NCI-H146 treated with DMSO at 0.1 percent for 48 hours (cell line): ENCODE data around the gene TUBB.

ENCODE experiments used
- DNase-seq: peaks from one replicate; lab custom pipeline; 2025; ENCODE audit not compliant: unreplicated experiment; lab: John Stamatoyannopoulos, UW

Gene TUBB

DNA sequence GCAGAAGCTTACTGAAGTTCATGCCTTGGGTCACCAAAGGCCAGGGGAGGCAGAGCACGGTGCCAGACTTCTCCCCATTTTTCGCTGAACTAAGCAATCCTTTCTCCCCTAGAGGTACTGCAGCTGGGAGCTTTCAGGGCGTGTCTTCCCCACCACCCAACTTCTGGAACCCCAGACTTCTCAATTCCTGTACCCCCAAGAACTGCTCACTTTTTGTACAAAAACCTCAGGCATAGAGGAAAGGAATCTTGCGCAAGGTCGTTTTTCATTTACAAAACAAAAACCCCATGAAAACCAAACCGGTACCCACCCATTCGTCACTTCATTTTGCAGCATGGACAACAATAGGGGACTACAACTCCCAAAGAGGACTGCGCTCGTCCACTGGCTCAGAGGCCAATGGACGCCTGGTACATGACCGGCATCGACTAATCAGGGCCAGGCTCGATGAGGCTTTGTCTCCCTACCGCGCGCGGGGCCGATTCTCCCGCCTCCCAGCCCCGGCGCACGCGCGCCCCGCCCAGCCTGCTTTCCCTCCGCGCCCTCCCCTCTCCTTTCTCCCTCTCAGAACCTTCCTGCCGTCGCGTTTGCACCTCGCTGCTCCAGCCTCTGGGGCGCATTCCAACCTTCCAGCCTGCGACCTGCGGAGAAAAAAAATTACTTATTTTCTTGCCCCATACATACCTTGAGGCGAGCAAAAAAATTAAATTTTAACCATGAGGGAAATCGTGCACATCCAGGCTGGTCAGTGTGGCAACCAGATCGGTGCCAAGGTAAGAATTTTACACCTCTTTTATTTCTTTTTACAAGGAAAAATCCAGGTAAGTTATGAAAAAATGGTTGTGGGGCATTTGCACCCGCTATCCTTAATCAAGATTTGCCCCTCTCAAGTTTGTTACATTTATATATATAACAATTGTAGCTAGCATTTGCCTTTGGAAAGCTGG is at the start of gene TUBB:
TUBB (plus strand) TSS at position 562 of the 947 bp plus-strand sequence; CDS start at position 717, 155 bp downstream.
- DNase-seq, result peak; percentile 94

DNA sequence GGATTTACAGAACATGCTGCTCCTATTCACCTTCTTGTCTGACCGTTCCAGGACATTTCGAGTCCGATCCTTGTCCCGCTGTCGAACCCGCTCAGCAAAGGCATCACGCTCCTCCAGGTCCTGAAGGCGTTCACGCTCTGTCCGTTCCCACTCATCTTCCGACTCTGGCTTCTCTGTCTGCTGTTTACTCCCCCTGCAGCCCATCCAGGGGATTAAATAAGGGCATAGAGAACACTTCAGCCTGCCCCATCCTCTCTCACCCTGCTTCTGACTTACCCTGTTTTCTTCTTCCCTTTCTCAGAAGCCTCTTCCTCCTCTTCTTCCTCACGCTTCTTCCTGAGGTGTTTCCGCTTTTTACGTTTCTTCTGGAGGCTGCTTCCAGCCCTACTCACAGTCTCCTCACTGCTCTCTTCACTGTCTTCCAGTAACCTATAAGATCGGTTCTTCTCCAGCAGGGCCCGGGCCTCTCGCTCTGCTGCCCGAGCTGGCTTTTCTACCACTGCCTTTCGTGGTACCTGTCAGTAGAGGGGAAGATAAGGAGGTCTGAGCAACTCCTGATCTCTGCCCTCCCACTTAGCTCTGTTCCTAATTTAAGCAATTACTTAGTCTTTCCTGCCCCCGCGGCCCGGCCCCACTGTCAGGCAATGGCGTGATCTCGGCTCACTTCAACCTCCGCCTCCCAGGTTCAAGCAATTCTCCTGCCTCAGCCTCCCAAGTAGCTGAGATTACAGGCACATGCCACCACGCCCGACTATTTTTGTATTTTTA is 49.2 kb upstream of the TUBB start:
- DNase-seq, result no peak

DNA sequence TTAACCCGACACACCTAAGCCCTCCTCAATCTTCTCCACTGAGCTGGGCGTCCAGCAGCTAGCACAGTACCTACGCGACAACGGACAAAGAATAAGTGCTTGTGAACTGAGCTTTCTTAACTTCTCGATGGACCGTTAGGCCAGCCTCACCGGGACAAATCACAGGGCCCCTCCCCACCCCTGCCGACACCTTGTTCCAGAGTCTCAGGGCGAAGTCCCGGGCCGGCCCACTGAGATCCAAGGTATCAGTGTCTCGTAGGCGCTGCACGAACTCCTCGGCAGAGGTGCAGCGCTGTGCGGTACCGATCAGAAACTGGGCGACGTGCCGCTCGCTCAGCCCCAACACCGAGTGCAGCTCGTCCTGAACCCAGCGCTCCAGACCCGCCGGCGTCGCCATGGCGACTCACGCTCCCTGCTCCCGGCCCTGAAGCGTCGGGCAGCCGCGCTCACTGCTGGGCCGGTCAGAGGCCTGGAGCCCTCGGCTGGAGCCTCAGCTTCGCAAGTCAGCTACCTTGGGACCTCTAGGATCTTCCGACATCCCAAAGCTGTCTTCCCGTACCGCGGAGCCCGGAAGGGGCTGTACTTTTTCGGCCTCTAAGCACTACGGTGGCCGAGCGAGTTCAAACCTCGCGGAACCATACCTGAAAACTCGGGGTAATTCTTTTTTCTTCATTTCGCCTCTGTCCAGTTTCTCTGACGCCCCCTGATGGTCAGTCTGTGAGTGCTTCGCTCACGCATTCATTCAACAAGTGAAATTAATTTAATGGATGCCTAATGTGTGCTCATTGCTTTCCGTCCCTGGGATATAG is 47.5 kb upstream of the TUBB start, which contains the start of gene DHX16:
DHX16 (minus strand) TSS at position 562 of the 809 bp plus-strand sequence; CDS start at position 397, 165 bp downstream.
- DNase-seq, result peak; percentile 94

DNA sequence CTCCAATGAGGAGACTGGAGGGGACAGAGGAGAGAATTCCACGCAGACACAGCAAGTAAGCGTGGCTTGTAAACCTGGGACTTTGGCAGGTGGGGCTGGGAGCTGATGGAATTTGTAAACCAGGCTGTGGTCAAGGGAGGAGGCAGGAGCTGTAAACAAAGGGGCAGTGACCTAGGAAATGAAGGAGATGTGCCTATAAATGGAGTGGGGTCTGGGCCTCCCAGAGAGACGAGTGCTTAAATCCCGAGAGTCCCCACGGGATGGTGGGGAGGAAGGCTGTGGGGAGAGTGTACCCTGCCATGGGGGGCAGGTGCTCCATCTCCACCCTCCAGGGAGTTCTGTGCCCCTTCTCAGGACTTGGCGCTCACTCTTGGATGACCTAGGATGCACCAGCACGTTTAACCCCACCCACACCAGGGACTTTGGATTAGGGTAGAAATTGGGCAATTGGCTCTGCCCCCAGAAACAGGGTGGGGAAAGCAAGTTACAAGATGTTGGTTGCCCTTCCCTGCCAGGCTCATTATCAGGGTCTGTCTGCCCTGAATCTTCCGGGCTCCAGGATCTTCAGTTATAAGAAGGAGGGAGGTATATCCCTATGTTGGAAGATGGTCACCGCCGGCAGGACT is 43.4 kb upstream of the TUBB start:
- DNase-seq, result no peak

DNA sequence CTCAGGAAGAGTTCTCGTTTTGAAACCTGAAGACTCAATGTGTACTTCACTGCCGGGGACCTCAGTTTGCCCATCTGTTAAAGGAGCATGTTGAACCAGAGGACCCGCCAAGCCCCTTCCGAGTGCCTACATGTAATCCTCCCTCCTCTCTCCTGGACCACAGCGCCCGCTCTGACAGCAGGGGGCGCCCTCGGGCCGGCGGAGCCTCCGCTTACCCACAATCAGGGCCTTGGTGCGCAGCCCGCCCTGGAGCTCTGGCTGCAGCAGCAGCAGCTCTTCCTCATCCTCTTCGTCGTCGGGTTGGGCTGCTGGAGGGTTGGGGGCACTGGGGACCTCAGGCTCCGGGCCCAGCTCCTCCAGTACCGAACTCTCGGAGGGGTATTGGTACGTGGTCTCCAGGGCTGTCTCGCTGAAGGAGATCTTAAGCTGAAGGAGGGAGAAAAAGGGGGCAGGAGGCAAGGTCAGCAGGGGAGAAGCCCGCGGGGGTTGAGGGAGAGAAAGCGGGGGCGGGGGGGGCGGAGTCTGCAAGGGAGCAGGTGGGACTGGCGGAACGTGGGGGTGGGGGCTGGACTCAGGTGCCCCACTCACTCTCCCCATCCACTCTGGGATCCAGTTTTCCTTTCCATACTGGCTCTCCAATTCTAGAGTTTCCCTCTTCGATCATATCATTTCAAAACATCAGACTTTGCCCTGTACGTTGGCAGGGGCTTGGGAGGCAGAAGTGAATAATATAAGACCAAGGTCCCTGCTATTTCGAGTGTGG is 41.0 kb upstream of the TUBB start:
- DNase-seq, result peak; percentile 40

DNA sequence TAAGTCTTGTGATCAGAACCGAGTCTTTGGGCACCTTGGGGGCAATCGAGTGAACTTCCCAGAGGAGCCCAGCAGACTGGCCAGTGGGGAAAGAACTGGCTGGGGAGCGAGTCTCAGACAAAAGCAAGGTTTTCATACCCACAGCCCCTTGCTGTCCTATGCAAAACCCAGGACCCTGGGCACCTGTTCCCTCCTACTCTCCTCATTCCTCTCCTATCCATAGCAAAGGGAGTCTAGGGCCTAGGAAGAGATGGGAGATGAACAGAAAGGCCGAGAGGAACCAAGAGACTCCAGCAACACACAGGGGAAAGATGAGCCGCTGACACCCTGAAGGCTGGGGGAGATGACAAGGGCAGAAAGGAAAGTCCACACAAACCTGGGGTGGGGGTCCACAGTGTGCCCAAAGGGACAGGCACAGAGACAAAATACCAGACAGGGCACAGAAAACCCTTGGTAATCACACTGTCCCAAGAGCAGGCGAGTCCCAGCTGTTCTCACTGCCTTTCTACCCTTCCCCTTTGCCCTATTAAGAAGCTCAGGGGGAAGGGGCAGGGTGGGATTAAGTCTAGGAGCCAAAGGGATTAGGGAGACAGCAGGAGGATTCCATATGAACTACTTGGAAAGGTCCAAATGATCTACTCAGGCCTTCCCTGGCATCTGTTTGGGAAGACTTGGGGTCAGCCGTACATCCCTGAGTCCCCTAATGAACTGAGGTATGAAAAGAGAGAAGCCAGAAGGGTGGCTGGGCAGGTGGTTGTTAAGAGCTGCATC is 40.2 kb upstream of the TUBB start:
- DNase-seq, result no peak

DNA sequence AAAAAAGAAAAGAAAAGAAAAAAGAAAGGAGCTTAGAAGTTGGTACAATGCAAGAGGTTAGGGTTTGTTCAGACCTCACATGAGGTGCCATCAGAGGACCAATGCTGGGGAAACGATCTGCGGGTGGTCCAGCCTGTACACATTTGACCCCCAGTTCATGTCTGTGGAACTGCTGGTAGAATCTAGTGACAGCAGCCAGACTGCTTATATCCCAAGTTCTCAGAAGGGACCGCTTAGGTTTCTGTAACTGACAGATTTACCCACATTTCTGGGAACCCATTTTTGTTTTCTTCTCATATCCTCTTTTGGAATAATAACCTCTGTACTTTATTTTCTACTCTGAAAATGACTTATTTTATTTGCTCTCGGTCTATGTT is 38.4 kb upstream of the TUBB start:
- DNase-seq, result no peak

DNA sequence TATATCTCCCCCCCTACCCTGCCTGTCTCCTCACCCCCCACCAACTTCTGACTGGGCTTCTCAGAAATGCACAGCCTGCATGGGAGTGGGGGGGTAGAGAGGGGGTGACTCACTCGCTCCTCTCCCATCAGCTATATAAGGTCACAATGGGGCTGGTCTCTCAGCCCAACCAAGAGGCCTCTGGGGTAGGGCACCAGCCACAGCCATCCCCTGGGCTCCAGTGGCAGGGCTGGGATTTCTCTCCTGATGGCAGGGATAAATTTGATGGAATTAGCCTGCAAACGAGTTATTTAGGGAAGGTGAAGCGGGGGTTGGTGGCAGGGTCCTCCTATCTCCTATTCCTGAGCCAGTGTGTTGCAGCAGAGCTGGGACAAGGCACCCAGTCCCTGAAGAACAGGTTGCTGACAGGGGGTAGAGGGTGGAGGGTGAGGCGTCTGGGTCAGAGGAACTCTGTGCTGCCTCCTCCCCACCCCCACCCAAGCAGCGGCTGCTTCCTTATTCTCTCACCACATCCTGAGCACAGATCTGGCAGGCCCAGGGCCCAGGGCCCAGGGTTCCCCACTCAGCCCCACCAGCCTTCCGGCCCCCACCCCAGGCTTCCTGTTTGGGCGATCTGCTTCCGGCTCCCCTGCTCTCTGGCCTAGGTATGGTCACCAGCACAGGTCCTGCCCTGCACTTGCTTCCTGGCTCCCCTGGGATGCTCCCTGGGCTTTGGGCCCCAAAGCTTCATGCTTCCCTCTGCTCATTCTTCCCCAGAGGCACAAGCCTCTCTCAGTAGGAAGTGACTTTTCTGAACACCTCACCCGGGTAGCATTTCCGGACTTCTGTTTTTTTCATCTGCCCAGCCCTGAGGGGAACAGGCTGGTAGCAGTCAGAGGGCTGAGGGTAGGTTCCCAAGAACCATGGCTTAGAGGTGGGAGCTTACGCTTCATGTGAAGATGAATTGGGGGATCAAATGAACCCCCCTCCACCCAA is 37.7 kb upstream of the TUBB start:
- no peak for DNase-seq

DNA sequence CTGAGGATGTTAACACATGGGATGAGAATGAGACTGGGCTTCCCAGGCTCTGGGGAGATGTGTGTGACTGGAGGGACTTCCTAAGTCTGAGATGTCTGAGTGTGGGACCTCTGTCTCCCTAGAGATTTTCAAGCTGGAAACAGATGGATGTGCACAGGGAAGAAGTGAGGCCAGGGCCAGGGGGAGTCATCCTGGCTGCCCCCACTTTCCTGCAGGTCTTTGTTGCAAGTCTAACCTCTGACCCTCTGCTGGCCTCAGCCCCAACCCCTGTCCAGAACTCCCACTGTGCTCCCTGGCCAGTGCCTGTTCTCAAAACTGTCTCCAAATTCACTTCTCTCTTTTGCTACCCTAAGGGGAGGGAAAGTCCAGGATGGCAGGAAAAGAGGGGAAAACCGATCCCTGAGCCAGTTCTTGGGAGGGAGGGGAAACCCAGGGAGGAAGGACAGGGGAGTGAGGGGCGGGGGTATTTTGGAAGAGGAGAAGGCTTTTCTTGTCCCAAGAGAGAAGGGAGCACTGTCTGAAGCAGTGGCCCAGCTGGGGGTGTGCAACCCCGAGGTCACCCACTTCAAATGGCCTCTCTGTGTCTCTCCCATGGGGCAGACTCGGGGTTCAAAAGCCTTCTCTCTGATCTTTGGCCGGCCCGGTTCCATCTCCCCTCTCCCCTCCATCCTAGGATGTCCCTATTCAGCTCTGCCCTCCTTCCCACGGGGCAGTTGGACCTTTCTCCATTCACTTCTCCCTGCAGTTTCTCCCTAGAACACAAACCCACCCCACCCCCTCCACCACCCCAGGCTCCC is 36.8 kb upstream of the TUBB start:
- DNase-seq, result no peak

DNA sequence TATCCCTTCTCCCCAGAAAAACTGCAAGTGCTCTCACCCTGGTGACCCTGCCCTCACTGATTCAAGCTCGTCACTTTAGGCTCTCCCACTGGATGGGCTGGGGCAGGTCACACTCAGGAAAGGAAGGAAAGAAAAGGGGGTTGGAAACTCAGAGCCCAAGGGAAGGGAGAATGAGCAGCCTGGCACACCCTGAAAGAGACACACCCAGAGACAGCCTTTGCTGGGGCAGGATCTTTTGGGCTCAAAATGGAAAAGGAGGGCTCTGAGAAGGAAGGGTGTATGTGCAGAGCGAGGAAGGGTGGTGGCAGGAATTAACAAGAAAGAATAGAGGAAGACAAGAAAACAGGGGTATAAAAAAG is 36.2 kb upstream of the TUBB start:
- DNase-seq, result no peak

DNA sequence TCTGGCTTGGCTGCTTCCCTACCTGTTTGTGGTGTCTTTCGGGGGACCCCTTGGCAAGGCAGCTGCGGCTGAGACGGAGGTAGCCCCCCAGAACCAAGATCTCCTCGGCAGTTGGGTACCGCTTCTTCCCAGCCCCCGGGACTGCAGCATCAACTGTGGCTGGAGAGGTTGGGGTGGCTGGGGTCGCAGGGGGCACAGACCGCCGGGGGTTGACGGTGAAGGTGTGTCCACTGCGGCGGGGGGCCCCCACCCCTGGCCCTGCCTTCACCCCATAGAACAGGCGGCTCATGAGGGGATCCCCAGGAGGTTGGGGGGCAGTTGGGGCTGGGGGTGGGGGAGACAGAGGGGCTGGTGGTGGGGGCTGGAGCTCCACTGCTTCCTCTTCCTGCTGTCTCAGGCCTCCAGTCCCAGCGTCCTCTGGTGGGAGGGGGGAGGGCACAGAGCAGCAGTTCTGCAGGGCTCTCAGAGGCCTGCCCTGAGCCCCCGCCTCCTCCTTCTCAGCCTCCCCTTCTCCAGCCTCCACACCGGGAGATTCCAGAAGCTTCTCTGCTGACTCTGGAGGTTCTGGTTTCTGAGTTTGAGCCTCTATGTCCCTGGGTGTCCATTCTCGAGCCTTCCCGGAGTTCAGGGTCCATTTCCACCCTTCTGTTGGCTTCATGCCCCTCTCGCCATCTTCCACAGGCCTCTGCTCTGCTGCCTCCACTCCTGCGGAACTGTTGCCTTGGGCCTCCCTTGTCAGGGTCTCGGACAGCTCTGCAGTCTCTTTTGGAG is 35.6 kb upstream of the TUBB start:
- DNase-seq, result no peak

DNA sequence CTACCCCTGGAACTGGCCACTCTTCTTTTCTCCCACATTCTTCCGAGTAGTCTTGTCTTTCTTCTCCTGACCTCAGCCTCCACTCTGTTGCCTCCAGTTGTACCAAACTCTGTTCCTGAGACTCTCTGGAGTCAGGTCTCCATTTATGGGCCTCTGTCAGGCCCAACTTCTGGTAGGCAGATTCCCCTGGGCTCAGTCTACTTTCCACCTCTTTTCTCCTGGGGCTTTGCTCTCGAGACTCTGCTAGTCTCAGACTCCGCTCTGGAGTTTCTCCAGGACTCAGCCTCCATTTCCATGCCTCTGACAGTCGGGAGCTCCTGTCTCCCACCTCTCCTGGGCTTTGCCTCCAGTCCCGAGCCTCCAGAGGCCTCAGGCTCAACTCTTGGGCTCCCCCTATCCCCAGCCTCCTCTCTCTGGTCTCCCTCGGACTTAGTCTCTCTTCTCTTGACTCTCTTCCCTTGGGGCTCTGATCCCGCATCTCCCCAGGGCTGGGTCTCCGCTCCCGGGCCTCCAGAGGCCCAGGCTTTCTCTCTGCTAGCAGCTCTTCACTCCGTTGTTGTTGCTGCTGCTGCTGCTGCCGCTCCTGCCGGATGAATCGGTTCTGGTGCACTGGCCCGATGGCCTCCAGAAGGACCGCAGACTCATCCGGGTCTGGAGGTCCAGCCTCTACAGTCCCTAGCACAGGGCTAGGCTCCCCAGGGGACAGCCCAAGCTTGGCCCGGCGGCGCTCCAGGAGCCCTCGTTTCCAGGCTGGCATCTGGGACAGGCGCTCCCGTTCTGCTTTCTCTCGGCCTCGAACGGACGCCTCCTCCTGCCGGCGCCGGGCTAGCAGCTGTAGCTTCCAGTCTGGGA is 34.8 kb upstream of the TUBB start:
- DNase-seq, result no peak

DNA sequence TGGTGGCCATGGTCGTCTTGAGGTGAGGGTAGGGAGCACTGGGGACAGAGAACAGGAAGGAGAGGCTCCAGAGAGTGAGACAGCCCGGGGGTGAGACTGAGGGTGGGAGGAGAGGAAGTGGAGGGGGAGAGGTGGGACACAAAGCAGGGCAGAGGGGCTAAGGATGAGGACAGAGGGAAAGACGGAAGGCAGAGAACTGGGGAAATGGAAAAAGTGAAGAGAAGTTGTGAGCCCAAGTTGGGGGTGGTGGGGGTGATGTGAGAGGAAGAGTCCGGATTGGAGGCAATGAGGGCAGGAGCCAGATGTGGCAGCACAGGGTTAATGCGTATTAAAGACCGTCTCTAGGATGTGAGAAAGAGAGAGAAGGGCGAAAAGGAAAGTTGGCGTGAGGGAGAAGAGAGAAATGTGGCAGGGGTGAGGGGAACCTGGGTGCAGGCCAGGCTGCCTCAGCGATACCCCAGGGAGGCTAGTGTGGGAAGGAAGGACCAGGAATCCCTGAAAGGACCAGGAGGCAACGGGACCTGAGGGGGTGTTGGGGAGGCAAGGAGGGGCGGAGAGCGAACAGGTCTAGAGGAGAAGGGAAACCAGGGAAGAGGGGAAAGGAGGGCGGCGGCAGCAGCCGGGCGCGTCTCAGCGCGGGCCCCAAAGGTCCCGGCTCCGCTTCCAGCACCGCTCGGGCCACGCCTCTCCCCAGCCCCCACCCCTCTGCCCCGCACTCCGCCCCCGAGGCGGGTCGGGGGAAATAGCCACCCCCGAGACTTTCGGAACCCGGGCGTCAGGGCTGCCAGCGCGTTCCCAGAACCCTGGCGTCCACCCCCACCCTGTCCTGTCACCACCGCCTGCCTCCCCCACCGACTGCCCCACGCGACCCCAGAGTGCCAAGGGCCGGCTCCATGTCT is 33.9 kb upstream of the TUBB start, which contains the start of gene PPP1R18:
PPP1R18 (minus strand) TSS at position 637 of the 899 bp plus-strand sequence; CDS start at position 10, 627 bp downstream.
- DNase-seq, result no peak

DNA sequence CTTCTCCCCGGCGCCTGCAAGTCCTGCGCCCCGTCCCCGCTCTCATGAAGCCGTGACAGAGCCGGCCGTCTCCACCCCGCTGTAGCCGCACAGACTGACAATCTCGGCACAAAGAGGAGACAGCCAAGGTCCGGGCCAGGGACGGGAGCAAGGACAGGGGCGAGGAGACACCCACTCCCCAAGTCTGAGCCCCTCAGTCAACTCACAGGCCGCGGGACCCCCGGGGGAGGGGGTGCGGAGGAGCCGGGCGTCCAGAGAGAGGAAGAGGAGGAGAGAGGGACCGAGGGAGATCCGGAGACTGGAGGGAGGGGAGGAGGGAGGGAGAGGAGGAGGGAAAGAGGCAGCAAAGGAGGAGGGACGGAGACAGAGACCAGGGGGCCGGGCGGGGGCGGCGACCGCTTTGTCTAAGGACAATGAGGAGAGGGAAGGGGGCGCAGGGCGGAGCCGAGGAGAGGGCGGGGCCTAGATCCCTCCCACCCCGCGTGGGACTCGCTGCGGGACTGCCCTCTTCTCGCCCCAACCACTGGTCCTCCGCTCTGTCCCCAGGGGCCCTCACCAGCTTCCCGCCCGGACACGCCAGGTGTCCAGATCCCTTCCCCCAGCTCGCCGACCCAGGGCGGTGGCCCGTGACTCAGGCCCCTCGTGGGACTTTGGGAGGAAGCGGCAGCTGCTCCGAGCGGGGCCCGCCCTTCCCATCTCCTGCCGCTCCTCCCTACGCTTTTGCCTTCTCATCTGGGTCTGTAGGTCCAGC is 33.1 kb upstream of the TUBB start:
- DNase-seq, result peak; percentile 75
